Kidney (tissue), 14 donors: Measurements from ENCODE around the gene TTC7B. TPM values are rescaled to one million over a fixed set of nuclear protein-coding genes. Genes with fewer than 3 reads are reported as not detected.
"Not testable (repeated sequence)": the region's sequence is repeated elsewhere in the genome, so short reads cannot be mapped to it uniquely, and the experiment has no call there.

Experiments
- DNase-seq, 5 donors: peaks; one replicate each; pipeline ENCODE4 v3.0.0-alpha.2; 2013 to 2020
- FAIRE-seq: peaks from 2 replicates; lab custom pipeline; 2012; peaks lifted over from hg19 to GRCh38; lab: Jason Lieb, UNC
- H3K27ac ChIP-seq, 2 donors: one replicate each; pipeline ENCODE4 v1.7.0; 2013; ENCODE audit warnings: low read depth in 2 of 2, low read length in 2 of 2, inconsistent platforms in 1 of 2
- H3K27me3 ChIP-seq: one replicate; pipeline ENCODE4 v1.7.1; 2013; ENCODE audit warnings: low read length, inconsistent platforms; ENCODE audit not compliant: control insufficient read depth, insufficient read depth
- H3K36me3 ChIP-seq, 3 donors: one replicate each; pipeline versions ENCODE4 v1.7.0 to v1.7.1; 2013; ENCODE audit warnings: low read length in 3 of 3, control low read depth in 1 of 3, inconsistent platforms in 1 of 3; ENCODE audit not compliant: insufficient read depth in 3 of 3, control insufficient read depth in 2 of 3
- H3K4me1 ChIP-seq, 3 donors: one replicate each; pipeline versions ENCODE4 v1.7.0 to v1.7.1; 2013; ENCODE audit warnings: low read length in 3 of 3, inconsistent platforms in 1 of 3, low read depth in 1 of 3; ENCODE audit not compliant: control insufficient read depth in 2 of 3, insufficient read depth in 2 of 3
- H3K4me3 ChIP-seq, 3 donors: one replicate each; pipeline versions ENCODE4 v1.7.0 to v1.8.1; 2013; ENCODE audit warnings: low read length in 3 of 3, control low read depth in 1 of 3, inconsistent platforms in 1 of 3
- H3K9ac ChIP-seq, 3 donors: one replicate each; pipeline versions ENCODE4 v1.7.0 to v1.7.1; 2013; ENCODE audit warnings: low read length in 3 of 3, control low read depth in 1 of 3, inconsistent platforms in 1 of 3
- H3K9me3 ChIP-seq, 3 donors: one replicate each; pipeline versions ENCODE4 v1.7.0 to v1.7.1; 2013; ENCODE audit warnings: low read length in 3 of 3, control low read depth in 1 of 3, inconsistent platforms in 1 of 3; ENCODE audit not compliant: control insufficient read depth in 2 of 3, insufficient read depth in 1 of 3
- intact Hi-C: fragments of 100-400 bp; cut with DNase I; formaldehyde crosslinking; loops from one replicate; pipeline ENCODE4 v1.11.1; 2022
- polyA plus RNA-seq: library from polyadenylated mRNA; stranded (reverse); fragments of 350-450 nt; fragmentation: Illumina TruSeq; extraction: RNeasy Lipid Tissue Mini Kit (QIAGEN cat#74804); gene quantifications from one replicate; pipeline ENCODE4 v1.2.3, GENCODE V29; 2014; ENCODE audit warnings: low read depth, low replicate concordance; ENCODE audit not compliant: insufficient read depth
- total RNA-seq: library from RNA; stranded (reverse); fragmentation: NEBNext Ultra II Directional; extraction: Animal tissue kit (Norgen Biotek cat#: 25700); gene quantifications from one replicate; pipeline ENCODE4 v1.2.1, GENCODE V29; 2021
- TF ChIP-seq, protein P1 (sequence below): IDR thresholded peaks from 3 replicates; pipeline ENCODE4 v1.5.1; 2012; ENCODE audit warnings: mild to moderate bottlenecking, moderate library complexity, borderline replicate concordance; ENCODE audit not compliant: insufficient read depth; ENCODE audit errors: extremely low read depth
- donor health status: control.
- donor health status: control.
- donor health status: control.
- donor health status: control.
- donor health status: control.
- donor health status: DM: yes; HTN: yes; CAD: no.
- donor health status: Normal renal cell carcinoma (clear cell type).

Gene TTC7B
- total and polyA plus RNA-seq, 2 donors from 2014 or later, result 23.4 to 48.3 TPM

DNA sequence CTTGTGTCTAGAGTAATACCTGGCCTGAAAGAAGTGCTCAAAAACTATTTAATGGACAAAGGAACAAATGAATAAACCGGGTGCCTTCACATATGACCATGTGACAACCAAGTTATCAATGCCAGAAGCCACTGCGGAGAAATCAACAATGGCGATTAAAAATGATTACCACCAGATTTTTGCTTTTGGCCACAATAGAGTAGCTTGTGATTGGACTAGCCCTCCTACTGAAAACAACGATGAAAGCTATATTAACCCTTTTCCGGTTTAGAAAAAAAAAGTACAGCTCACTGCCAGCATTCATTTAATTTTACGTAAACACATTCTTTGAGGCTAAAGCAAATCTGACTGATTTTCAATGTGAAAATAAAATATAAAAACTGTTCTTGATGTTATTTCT, 41.6 kb upstream of the TTC7B start:
- H3K27me3 ChIP-seq, result no peaks in the 10 kb centered on the region
- FAIRE-seq (no peak), DNase-seq (no peak)
- intact Hi-C loops, result no loop called here
- H3K4me3 ChIP-seq, result no peak overlapping the region
- H3K9me3 ChIP-seq, result no peaks in the 10 kb centered on the region
- H3K4me1 ChIP-seq, result no peaks in the 10 kb centered on the region
- TF ChIP-seq, protein P1, sequence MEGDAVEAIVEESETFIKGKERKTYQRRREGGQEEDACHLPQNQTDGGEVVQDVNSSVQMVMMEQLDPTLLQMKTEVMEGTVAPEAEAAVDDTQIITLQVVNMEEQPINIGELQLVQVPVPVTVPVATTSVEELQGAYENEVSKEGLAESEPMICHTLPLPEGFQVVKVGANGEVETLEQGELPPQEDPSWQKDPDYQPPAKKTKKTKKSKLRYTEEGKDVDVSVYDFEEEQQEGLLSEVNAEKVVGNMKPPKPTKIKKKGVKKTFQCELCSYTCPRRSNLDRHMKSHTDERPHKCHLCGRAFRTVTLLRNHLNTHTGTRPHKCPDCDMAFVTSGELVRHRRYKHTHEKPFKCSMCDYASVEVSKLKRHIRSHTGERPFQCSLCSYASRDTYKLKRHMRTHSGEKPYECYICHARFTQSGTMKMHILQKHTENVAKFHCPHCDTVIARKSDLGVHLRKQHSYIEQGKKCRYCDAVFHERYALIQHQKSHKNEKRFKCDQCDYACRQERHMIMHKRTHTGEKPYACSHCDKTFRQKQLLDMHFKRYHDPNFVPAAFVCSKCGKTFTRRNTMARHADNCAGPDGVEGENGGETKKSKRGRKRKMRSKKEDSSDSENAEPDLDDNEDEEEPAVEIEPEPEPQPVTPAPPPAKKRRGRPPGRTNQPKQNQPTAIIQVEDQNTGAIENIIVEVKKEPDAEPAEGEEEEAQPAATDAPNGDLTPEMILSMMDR, result no peak
- no peak overlapping the region for H3K9ac ChIP-seq
- H3K27ac ChIP-seq, result no peak overlapping the region
- no peaks in the 10 kb centered on the region for H3K36me3 ChIP-seq

DNA sequence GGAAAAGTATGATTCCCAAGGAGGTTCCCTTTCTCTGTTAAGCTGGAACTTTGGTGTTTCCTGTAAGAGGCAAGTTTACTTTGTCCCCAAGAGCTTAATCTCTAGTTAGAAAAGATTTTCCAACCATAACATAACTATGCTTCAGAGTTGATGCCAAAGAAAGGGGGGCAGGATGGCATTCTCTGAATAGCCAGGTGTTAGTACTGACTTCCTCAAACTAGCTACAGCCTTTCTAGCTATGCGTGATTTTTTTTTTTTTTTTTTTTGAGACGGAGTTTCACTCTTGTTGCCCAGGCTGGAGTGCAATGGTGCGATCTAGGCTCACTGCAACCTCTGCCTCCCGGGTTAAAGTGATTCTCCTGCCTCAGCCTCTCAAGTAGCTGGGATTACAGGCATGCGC, 39.9 kb upstream of the TTC7B start:
- H3K36me3 ChIP-seq, intact Hi-C loops, H3K9ac ChIP-seq, H3K9me3 ChIP-seq, H3K4me3 ChIP-seq, DNase-seq, H3K27me3 ChIP-seq, FAIRE-seq, H3K27ac ChIP-seq, H3K4me1 ChIP-seq: not testable (repeated sequence)

DNA sequence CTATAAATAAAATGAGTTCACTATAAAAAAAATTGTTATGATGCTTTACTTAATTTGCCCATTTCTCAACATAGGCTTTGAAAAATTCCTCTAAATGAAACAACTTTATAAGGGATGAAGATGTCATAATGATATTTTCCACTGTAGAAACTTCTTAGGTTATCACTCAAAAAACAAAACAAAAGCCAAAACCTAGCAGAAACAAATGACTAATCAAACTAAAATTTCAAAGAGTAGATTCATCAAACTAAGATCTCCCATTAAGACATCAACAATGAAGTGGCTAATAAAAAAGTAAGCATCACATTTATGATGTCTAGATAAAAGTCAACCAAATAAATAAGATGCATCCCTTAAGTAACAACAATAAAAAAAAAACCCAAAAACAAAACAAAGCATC, 36.9 kb upstream of the TTC7B start:
- Histone ChIP-seq H3K4me1 (peaks cover 0 to 2% (median 0%) of the 10 kb centered on the region in 3 donors), H3K36me3 (no peaks in the 10 kb centered on the region), H3K9ac (no peak overlapping the region), H3K27ac (no peak overlapping the region), H3K4me3 (no peak overlapping the region), H3K9me3 (no peaks in the 10 kb centered on the region), H3K27me3 (no peaks in the 10 kb centered on the region)
- no peak for DNase-seq
- intact Hi-C loops, result no loop called here
- TF ChIP-seq, protein P1, result no peak
- FAIRE-seq, result no peak

DNA sequence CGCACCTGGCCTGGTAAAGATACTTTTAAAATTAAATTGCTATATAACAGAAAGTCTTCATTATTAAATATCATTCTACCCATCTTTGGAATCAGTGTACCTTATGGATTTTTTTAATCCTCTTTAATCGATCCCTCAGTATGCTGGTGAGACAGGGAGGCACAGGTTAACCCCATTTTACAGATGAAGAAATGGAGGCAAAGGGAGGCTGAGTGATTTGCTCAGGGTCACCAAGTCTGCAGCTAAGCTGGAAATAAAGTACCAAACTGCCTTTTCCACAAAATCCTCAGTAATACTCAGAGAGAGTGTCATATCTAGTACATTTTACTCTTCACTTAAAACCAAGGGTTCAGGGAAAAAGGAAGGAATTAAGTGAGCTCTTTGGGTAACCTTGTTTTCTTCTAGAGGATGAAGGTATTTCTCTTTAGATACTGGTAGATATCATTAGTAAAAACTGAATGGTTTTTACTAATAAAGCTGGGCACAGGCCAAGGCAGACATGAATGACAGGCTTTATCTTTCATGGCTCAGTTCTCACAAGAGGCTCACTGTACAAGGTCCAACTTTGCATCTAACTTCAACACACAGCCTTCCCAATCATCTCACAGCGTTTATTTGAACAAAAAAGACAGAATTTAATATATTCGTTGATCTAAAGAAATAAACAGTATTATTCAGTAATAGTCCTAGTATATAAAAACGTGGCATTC, 35.3 kb upstream of the TTC7B start:
- no peaks in the 10 kb centered on the region for H3K9me3 ChIP-seq
- no peak for DNase-seq
- H3K27me3 ChIP-seq, result no peaks in the 10 kb centered on the region
- intact Hi-C loops, result no loop called here
- H3K36me3 ChIP-seq, result no peaks in the 10 kb centered on the region
- H3K4me1 ChIP-seq, result peaks cover 0 to 2% (median 0%) of the 10 kb centered on the region in 3 donors
- no peak overlapping the region for H3K4me3 ChIP-seq
- no peak overlapping the region for H3K9ac ChIP-seq
- H3K27ac ChIP-seq, result no peak overlapping the region
- TF ChIP-seq, protein P1, result no peak
- FAIRE-seq, result no peak
